CD4-positive, CD25-positive, alpha-beta regulatory T cell (primary cell): ENCODE results near the gene LRRC51. TPM values are rescaled to one million over a fixed set of nuclear protein-coding genes. Genes with fewer than 3 reads are reported as not detected.

Source experiments
- ATAC-seq, 2 donors: fragments of 150-1000 bp; cut with Tn5 transposase; one replicate each; pipeline ENCODE4 v1.10.0; 2021; ENCODE audit warnings: low read depth in 2 of 2, moderate number of reproducible peaks in 2 of 2, moderate library complexity in 1 of 2
- DNase-seq, 3 donors: peaks; one replicate each; pipeline versions ENCODE4 v3.0.0 to v3.0.0-alpha.2; 2012 to 2022; ENCODE audit warnings: mixed read lengths in 1 of 3
- H3K27ac ChIP-seq: one replicate; pipeline ENCODE4 v1.7.0; 2013; ENCODE audit warnings: mild to moderate bottlenecking, low read length; ENCODE audit not compliant: insufficient read depth, poor library complexity, severe bottlenecking
- H3K27me3 ChIP-seq: one replicate; pipeline ENCODE4 v1.7.0; 2013; ENCODE audit warnings: low read length; ENCODE audit not compliant: control insufficient read depth, insufficient read depth
- H3K36me3 ChIP-seq: one replicate; pipeline ENCODE4 v1.7.0; 2013; ENCODE audit warnings: mild to moderate bottlenecking, low read length, moderate library complexity; ENCODE audit not compliant: control insufficient read depth, insufficient read depth
- H3K4me1 ChIP-seq: 2 replicates; pipeline ENCODE4 v1.7.0; 2013; ENCODE audit warnings: mild to moderate bottlenecking, low read length; ENCODE audit not compliant: insufficient read depth, control insufficient read depth, poor library complexity, severe bottlenecking
- H3K4me3 ChIP-seq: one replicate; pipeline ENCODE4 v1.7.0; 2013; ENCODE audit warnings: low read depth, mild to moderate bottlenecking, low read length, moderate library complexity
- H3K9me3 ChIP-seq, 2 experiments: 1 replicate in 1 of 2; 2 replicates in 1 of 2; pipeline ENCODE4 v1.7.0; 2013; ENCODE audit warnings: low read length in 2 of 2, mild to moderate bottlenecking in 1 of 2, moderate library complexity in 1 of 2; ENCODE audit not compliant: control insufficient read depth in 2 of 2
- H3K27ac Mint-ChIP-seq, 3 donors: one replicate each; pipeline ENCODE4 v1.8.0; 2020 to 2022; ENCODE audit warnings: mild to moderate bottlenecking in 3 of 3, mixed read lengths in 3 of 3, moderate library complexity in 2 of 3
- H3K27me3 Mint-ChIP-seq: one replicate; pipeline ENCODE4 v1.8.0; 2022; ENCODE audit warnings: mild to moderate bottlenecking, mixed read lengths
- H3K36me3 Mint-ChIP-seq: one replicate; pipeline ENCODE4 v1.8.0; 2020; ENCODE audit warnings: mixed read lengths
- H3K4me1 Mint-ChIP-seq, 4 donors: one replicate each; pipeline ENCODE4 v1.8.0; 2020 to 2022; ENCODE audit warnings: mixed read lengths in 4 of 4, mild to moderate bottlenecking in 1 of 4
- H3K4me3 Mint-ChIP-seq, 4 donors: one replicate each; pipeline ENCODE4 v1.8.0; 2020 to 2022; ENCODE audit warnings: mild to moderate bottlenecking in 4 of 4, mixed read lengths in 4 of 4, moderate library complexity in 3 of 4
- H3K9me3 Mint-ChIP-seq, 7 donors: one replicate each; pipeline ENCODE4 v1.8.0; 2020 to 2022; ENCODE audit warnings: mixed read lengths in 7 of 7, mild to moderate bottlenecking in 3 of 7, moderate library complexity in 2 of 7
- polyA plus RNA-seq, 4 donors: library from polyadenylated mRNA; unstranded; fragments of 300-500 nt; fragmentation: Illumina TruSeq; gene quantifications; one replicate each; pipeline ENCODE4 v1.2.3, GENCODE V29; 2021
- total RNA-seq: library from RNA; stranded (reverse); gene quantifications from one replicate; pipeline ENCODE4 v1.2.3, GENCODE V29; 2022

Gene LRRC51
- total and polyA plus RNA-seq, 5 donors from 2014 or later: 1.5 to 9.4 (median 4.0) TPM

GRCh38 chr11:72040491-72041363, 39.9 kb upstream of the LRRC51 start:
- Histone ChIP-seq H3K27ac (peak overlapping the region; percentile 94), H3K4me3 (peak overlapping the region; percentile 90), H3K27me3 (no peaks in the 10 kb centered on the region), H3K9me3 (no peaks in the 10 kb centered on the region), H3K4me1 (peaks cover 71% of the 10 kb centered on the region), H3K36me3 (no peaks in the 10 kb centered on the region)
- Mint-ChIP-seq H3K27ac (no peak overlapping the region), H3K4me3 (no peak overlapping the region), H3K9me3 (no peaks in the 10 kb centered on the region), H3K36me3 (peaks cover 4% of the 10 kb centered on the region), H3K27me3 (no peaks in the 10 kb centered on the region), H3K4me1 (peaks cover 21 to 55% (median 41%) of the 10 kb centered on the region in 4 donors)
- peak; percentile 66 to 67 for ATAC-seq
- DNase-seq: peak; percentile 69 to 86 (median 76)

- no peak overlapping the region for H3K4me3 Mint-ChIP-seq
- Histone ChIP-seq H3K4me3 (peak overlapping the region; percentile 90), H3K27ac (peak overlapping the region; percentile 94), H3K9me3 (no peaks in the 10 kb centered on the region), H3K36me3 (no peaks in the 10 kb centered on the region), H3K4me1 (peaks cover 64% of the 10 kb centered on the region), H3K27me3 (no peaks in the 10 kb centered on the region)
- DNase-seq (peak; percentile 17 to 70 (median 57)), ATAC-seq (peak; percentile 31 to 41)
- no peaks in the 10 kb centered on the region for H3K9me3 Mint-ChIP-seq
- no peaks in the 10 kb centered on the region for H3K27me3 Mint-ChIP-seq
- no peaks in the 10 kb centered on the region for H3K36me3 Mint-ChIP-seq
- H3K4me1 Mint-ChIP-seq: peaks cover 21 to 47% (median 35%) of the 10 kb centered on the region in 4 donors
- no peak overlapping the region for H3K27ac Mint-ChIP-seq
These were observed 39.1 kb upstream of the LRRC51 start for GRCh38 chr11:72041364-72042063.

GRCh38 chr11:72042064-72042745, 38.4 kb upstream of the LRRC51 start:
- peak in 1 of 3 donors; percentile 20 for DNase-seq
- Histone ChIP-seq H3K36me3 (no peaks in the 10 kb centered on the region), H3K27ac (peak overlapping the region; percentile 94), H3K4me3 (peak overlapping the region; percentile 90), H3K4me1 (peaks cover 57% of the 10 kb centered on the region), H3K27me3 (no peaks in the 10 kb centered on the region), H3K9me3 (no peaks in the 10 kb centered on the region)
- H3K27me3 Mint-ChIP-seq: no peaks in the 10 kb centered on the region
- no peaks in the 10 kb centered on the region for H3K36me3 Mint-ChIP-seq
- H3K27ac Mint-ChIP-seq: no peak overlapping the region
- H3K9me3 Mint-ChIP-seq: no peaks in the 10 kb centered on the region
- H3K4me3 Mint-ChIP-seq: no peak overlapping the region
- peaks cover 21 to 40% (median 28%) of the 10 kb centered on the region in 4 donors for H3K4me1 Mint-ChIP-seq
- ATAC-seq: peak in 1 of 2 donors; percentile 5

GRCh38 chr11:72045849-72046248, 34.8 kb upstream of the LRRC51 start:
- peaks cover 24% of the 10 kb centered on the region for H3K4me1 ChIP-seq

GRCh38 chr11:72048766-72049460, 31.7 kb upstream of the LRRC51 start:
- H3K36me3 Mint-ChIP-seq: peaks cover 3% of the 10 kb centered on the region
- no peak overlapping the region for H3K27ac ChIP-seq
- ATAC-seq (no peak), DNase-seq (no peak)
- no peaks in the 10 kb centered on the region for H3K9me3 ChIP-seq
- no peaks in the 10 kb centered on the region for H3K27me3 Mint-ChIP-seq
- no peak overlapping the region for H3K4me3 ChIP-seq
- H3K4me3 Mint-ChIP-seq: no peak overlapping the region
- H3K27me3 ChIP-seq: no peaks in the 10 kb centered on the region
- H3K4me1 Mint-ChIP-seq: peaks cover 2 to 16% (median 7%) of the 10 kb centered on the region in 4 donors
- no peaks in the 10 kb centered on the region for H3K9me3 Mint-ChIP-seq
- H3K36me3 ChIP-seq: no peaks in the 10 kb centered on the region
- peaks cover under 1% of the 10 kb centered on the region for H3K4me1 ChIP-seq
- H3K27ac Mint-ChIP-seq: peak overlapping the region in 2 of 3 donors; percentile 44 to 80

More at GRCh38 chr11:72045849-72046248, 34.8 kb upstream of the LRRC51 start:
- ATAC-seq (no peak), DNase-seq (no peak)
- peak overlapping the region in 1 of 3 donors; percentile 59 for H3K27ac Mint-ChIP-seq
- H3K27ac ChIP-seq: no peak overlapping the region
- no peaks in the 10 kb centered on the region for H3K9me3 Mint-ChIP-seq
- H3K36me3 Mint-ChIP-seq: peaks cover 3% of the 10 kb centered on the region
- H3K4me3 ChIP-seq: no peak overlapping the region
- H3K36me3 ChIP-seq: no peaks in the 10 kb centered on the region
- no peaks in the 10 kb centered on the region for H3K27me3 ChIP-seq
- H3K4me3 Mint-ChIP-seq: no peak overlapping the region
- H3K4me1 Mint-ChIP-seq: peaks cover 16 to 38% (median 25%) of the 10 kb centered on the region in 4 donors
- H3K27me3 Mint-ChIP-seq: no peaks in the 10 kb centered on the region
- no peaks in the 10 kb centered on the region for H3K9me3 ChIP-seq

GRCh38 chr11:72058416-72059034, 22.1 kb upstream of the LRRC51 start:
- DNase-seq: no peak
- H3K27ac Mint-ChIP-seq: peak overlapping the region in 1 of 3 donors; percentile 1
- Histone ChIP-seq H3K4me1 (peaks cover 7% of the 10 kb centered on the region), H3K27me3 (no peaks in the 10 kb centered on the region), H3K4me3 (no peak overlapping the region), H3K9me3 (no peaks in the 10 kb centered on the region), H3K36me3 (no peaks in the 10 kb centered on the region), H3K27ac (no peak overlapping the region)
- H3K36me3 Mint-ChIP-seq: peaks cover 6% of the 10 kb centered on the region
- H3K9me3 Mint-ChIP-seq: no peaks in the 10 kb centered on the region
- peaks cover 7 to 22% (median 15%) of the 10 kb centered on the region in 4 donors for H3K4me1 Mint-ChIP-seq
- H3K4me3 Mint-ChIP-seq: no peak overlapping the region
- no peaks in the 10 kb centered on the region for H3K27me3 Mint-ChIP-seq
- no peak for ATAC-seq
